OCI-LY3 (cell line): ENCODE results near the gene FSTL4.

Experiments
- H2AFZ ChIP-seq: fragments of 200-600, 300-600 bp; shearing (Covaris generic); 2 replicates; pipeline ENCODE4 v1.6.0; 2014; ENCODE audit warnings: antibody characterized with exemption, low read depth, low read length
- H3K27ac ChIP-seq: fragments of 200-600, 300-600 bp; sonication (generic); 2 replicates; pipeline ENCODE4 v1.5.1; 2014; ENCODE audit warnings: mild to moderate bottlenecking, low read length, moderate library complexity, mixed read lengths
- H3K27me3 ChIP-seq: fragments of 200-600, 300-600 bp; sonication (generic); 2 replicates; pipeline ENCODE4 v1.6.1; 2014; ENCODE audit warnings: low read depth, low read length, mixed read lengths
- H3K36me3 ChIP-seq: fragments of 200-600, 300-600 bp; sonication (generic); replicated peaks from 2 replicates; pipeline ENCODE3; 2014; ENCODE audit warnings: low read depth, low read length, mixed read lengths
- H3K4me1 ChIP-seq: fragments of 300-600, 200-600 bp; sonication (generic); 2 replicates; pipeline ENCODE4 v1.6.1; 2014; ENCODE audit warnings: low read length, mixed read lengths
- H3K4me2 ChIP-seq: fragments of 200-600, 300-600 bp; sonication (generic); 2 replicates; pipeline ENCODE4 v1.6.1; 2014; ENCODE audit warnings: low read length, mixed read lengths
- H3K4me3 ChIP-seq: fragments of 300-600, 200-600 bp; sonication (generic); 2 replicates; pipeline ENCODE4 v1.5.1; 2014; ENCODE audit warnings: antibody characterized with exemption, mild to moderate bottlenecking, low read length, moderate library complexity
- H3K79me2 ChIP-seq: fragments of 300-600, 200-600 bp; shearing (Covaris generic); 2 replicates; pipeline ENCODE4 v1.6.1; 2014; ENCODE audit warnings: mild to moderate bottlenecking, low read length, mixed read lengths
- H3K9ac ChIP-seq: fragments of 300-600, 200-600 bp; shearing (Covaris generic); 2 replicates; pipeline ENCODE4 v1.6.0; 2014; ENCODE audit warnings: mild to moderate bottlenecking, low read length, moderate library complexity
- H3K9me3 ChIP-seq: fragments of 200-600, 300-600 bp; shearing (Covaris generic); 2 replicates; pipeline ENCODE4 v1.6.1; 2014; ENCODE audit warnings: low read length, mixed read lengths; ENCODE audit not compliant: insufficient read depth
- H4K20me1 ChIP-seq: fragments of 200-600, 300-600 bp; sonication (generic); 2 replicates; pipeline ENCODE4 v1.6.1; 2016; ENCODE audit warnings: low read length, mixed read lengths; ENCODE audit not compliant: insufficient read depth
- CTCF ChIP-seq: fragments of 200-600, 300-600 bp; sonication (generic); IDR thresholded peaks from 2 replicates; pipeline ENCODE4 v1.5.1; 2014; ENCODE audit warnings: antibody characterized with exemption, low read length, low read depth
- EZH2phosphoT487 ChIP-seq: fragments of 200-600 bp; shearing (Covaris generic); IDR thresholded peaks from 2 replicates; pipeline ENCODE4 v1.6.1; 2018; ENCODE audit warnings: antibody characterized with exemption, mixed run types, low read depth

The FSTL4 gene

GRCh38 chr5:133643365-133643764, 31.0 kb upstream of the FSTL4 start:
- H3K9ac ChIP-seq, result no peak overlapping the region
- no peaks in the 10 kb centered on the region for H3K9me3 ChIP-seq
- H3K36me3 ChIP-seq, result no peaks in the 10 kb centered on the region
- H3K4me3 ChIP-seq, result no peak overlapping the region
- no peaks in the 10 kb centered on the region for H4K20me1 ChIP-seq
- no peak overlapping the region for H3K27ac ChIP-seq
- no peak overlapping the region for H2AFZ ChIP-seq
- H3K4me2 ChIP-seq, result no peak overlapping the region
- TF ChIP-seq EZH2phosphoT487 (no peak), CTCF (no peak)
- H3K79me2 ChIP-seq, result no peaks in the 10 kb centered on the region
- H3K27me3 ChIP-seq, result no peaks in the 10 kb centered on the region
- peaks cover 5% of the 10 kb centered on the region for H3K4me1 ChIP-seq

GRCh38 chr5:133642153-133642722, 29.9 kb upstream of the FSTL4 start:
- Histone ChIP-seq H4K20me1 (no peaks in the 10 kb centered on the region), H3K4me2 (no peak overlapping the region), H2AFZ (no peak overlapping the region), H3K27ac (no peak overlapping the region), H3K4me3 (no peak overlapping the region), H3K4me1 (peaks cover 5% of the 10 kb centered on the region), H3K9me3 (no peaks in the 10 kb centered on the region), H3K36me3 (no peaks in the 10 kb centered on the region), H3K27me3 (no peaks in the 10 kb centered on the region), H3K79me2 (no peaks in the 10 kb centered on the region), H3K9ac (no peak overlapping the region)
- TF ChIP-seq EZH2phosphoT487, result no peak
- TF ChIP-seq CTCF, result no peak

- Histone ChIP-seq H2AFZ (no peak overlapping the region), H3K4me2 (no peak overlapping the region), H3K27me3 (no peaks in the 10 kb centered on the region), H3K9ac (no peak overlapping the region), H3K4me1 (peaks cover 5% of the 10 kb centered on the region), H3K36me3 (no peaks in the 10 kb centered on the region), H3K9me3 (no peaks in the 10 kb centered on the region), H3K79me2 (no peaks in the 10 kb centered on the region), H4K20me1 (no peaks in the 10 kb centered on the region), H3K27ac (no peak overlapping the region), H3K4me3 (no peak overlapping the region)
- no peak for TF ChIP-seq CTCF
- no peak for TF ChIP-seq EZH2phosphoT487
These were observed 29.3 kb upstream of the FSTL4 start for GRCh38 chr5:133641683-133642082.

- H3K36me3 ChIP-seq, result no peaks in the 10 kb centered on the region
- H3K79me2 ChIP-seq, result no peaks in the 10 kb centered on the region
- no peak overlapping the region for H3K9ac ChIP-seq
- H3K27ac ChIP-seq, result no peak overlapping the region
- no peak overlapping the region for H2AFZ ChIP-seq
- TF ChIP-seq CTCF (no peak), EZH2phosphoT487 (no peak)
- H3K27me3 ChIP-seq, result no peaks in the 10 kb centered on the region
- no peak overlapping the region for H3K4me2 ChIP-seq
- H3K4me3 ChIP-seq, result no peak overlapping the region
- peaks cover 8% of the 10 kb centered on the region for H3K4me1 ChIP-seq
- no peaks in the 10 kb centered on the region for H3K9me3 ChIP-seq
- no peaks in the 10 kb centered on the region for H4K20me1 ChIP-seq
These were observed 27.6 kb upstream of the FSTL4 start for GRCh38 chr5:133639850-133640528.
